ENCODE data around the gene IGFBP2. TPM values are rescaled to one million over a fixed set of nuclear protein-coding genes. Genes with fewer than 3 reads are reported as not detected.

The IGFBP2 gene
- total and polyA plus RNA-seq, 2 of the 13 experiments (the other 11 are each of a cell fraction or from before 2014, with no cell fraction given), result 2.0 to 5.8 TPM

- Histone ChIP-seq H3K4me3 (replicated peaks in 1 of 3; ENCODE audit: insufficient read depth in 1 of 3, low read depth in 2 of 3, low read length in 3 of 3) (no peak overlapping the region), H3K4me2 (ENCODE audit: low read depth, low read length) (peak overlapping the region; percentile 16; the same call in 1 of the 2 replicates), H3K36me3 (replicated peaks in 1 of 2; ENCODE audit: control insufficient read depth in 1 of 2, insufficient read depth in 2 of 2, low read length in 2 of 2) (no peaks in the 10 kb centered on the region), H3K27me3 (ENCODE audit: control insufficient read depth in 1 of 2, insufficient read depth in 2 of 2, low read length in 2 of 2) (peaks cover 30 to 80% of the 10 kb centered on the region in 2 experiments), H3K9me3 (ENCODE audit: low read length) (no peaks in the 10 kb centered on the region), H2AFZ (ENCODE audit: low read length) (no peak overlapping the region), H3K4me1 (ENCODE audit: insufficient read depth, low read length) (no peaks in the 10 kb centered on the region), H3K9ac (ENCODE audit: insufficient read depth, low read depth, low read length) (no peak overlapping the region), H3K27ac (ENCODE audit: extremely low read length, insufficient read depth, low read length) (no peak overlapping the region), H3K79me2 (ENCODE audit: insufficient read depth, low read length) (no peaks in the 10 kb centered on the region), H4K20me1 (ENCODE audit: insufficient read depth, low read length) (no peaks in the 10 kb centered on the region)
- DNase-seq (ENCODE audit: low spot score), result no peak
- 0 out of 2 replicates have a peak, but pooled peaks have one; percentile 44 for TF ChIP-seq CBX2 (IDR thresholded peaks at IDR 0.05; ENCODE audit: low read depth, low read length)
- no peak for TF ChIP-seq CBX2 (CRISPR knock-in tag; IDR thresholded peaks at IDR 0.05; ENCODE audit: low read depth)
- peak; percentile 97 for TF ChIP-seq EZH2 (conservative IDR thresholded peaks at IDR 0.05; ENCODE audit: low read depth, low read length)
- no peak for TF ChIP-seq ZNF33A (CRISPR knock-in tag; IDR thresholded peaks at IDR 0.05; ENCODE audit: borderline replicate concordance)
- in situ Hi-C loops (cut with HindIII; ENCODE audit: extremely low pct_ligation_motif_present, low pct_unique_long_range_greater_than_20kb) (loop anchor here (5.0 kb wide), 2 partner anchors 454 to 1019 kb away; no protein-coding TSS in a partner anchor), intact Hi-C loops (cut with micrococcal nuclease; ENCODE audit: unreplicated experiment) (loop anchor here (10.0 kb wide), 1 partner anchor 642 kb away; no protein-coding TSS in a partner anchor)
- BruUV-seq (replicated peaks), result no TSS peak
- ATAC-seq, result no peak
- CTCF ChIA-PET (ENCODE audit: low intra/inter-chr PET ratio, low total read pairs), result no interaction called here
- no peak for FAIRE-seq
- 14% methylated on average over 28 of the region's 28 CpGs for WGBS (ENCODE audit: low lambda C conversion rate)
- POLR2A ChIA-PET, result no interaction called here
Measured at GRCh38 chr2:216692636-216693413, 59.6 kb downstream of the IGFBP2 start.

- in situ Hi-C loops (cut with HindIII; ENCODE audit: extremely low pct_ligation_motif_present, low pct_unique_long_range_greater_than_20kb), result loop anchor here (5.0 kb wide), 2 partner anchors 454 to 1019 kb away; no protein-coding TSS in a partner anchor
Measured at GRCh38 chr2:216693414-216694080, 60.3 kb downstream of the IGFBP2 start.

More at GRCh38 chr2:216693414-216694080, 60.3 kb downstream of the IGFBP2 start:
- no peak overlapping the region for H3K4me3 ChIP-seq (replicated peaks in 1 of 3; ENCODE audit: insufficient read depth in 1 of 3, low read depth in 2 of 3, low read length in 3 of 3)
- no peak for DNase-seq (ENCODE audit: low spot score)
- FAIRE-seq, result no peak
- no peak overlapping the region for H2AFZ ChIP-seq (ENCODE audit: low read length)
- WGBS (ENCODE audit: low lambda C conversion rate), result 17% methylated on average over 15 of the region's 15 CpGs
- ATAC-seq, result no peak
- no peak overlapping the region for H3K9ac ChIP-seq (ENCODE audit: insufficient read depth, low read depth, low read length)
- POLR2A ChIA-PET, result no interaction called here
- no peaks in the 10 kb centered on the region for H3K79me2 ChIP-seq (ENCODE audit: insufficient read depth, low read length)
- H3K36me3 ChIP-seq (replicated peaks in 1 of 2; ENCODE audit: control insufficient read depth in 1 of 2, insufficient read depth in 2 of 2, low read length in 2 of 2), result no peaks in the 10 kb centered on the region
- H3K4me1 ChIP-seq (ENCODE audit: insufficient read depth, low read length), result no peaks in the 10 kb centered on the region
- intact Hi-C loops (cut with micrococcal nuclease; ENCODE audit: unreplicated experiment), result loop anchor here (10.0 kb wide), 1 partner anchor 641 kb away; no protein-coding TSS in a partner anchor
- CTCF ChIA-PET (ENCODE audit: low intra/inter-chr PET ratio, low total read pairs), result no interaction called here
- no peaks in the 10 kb centered on the region for H3K9me3 ChIP-seq (ENCODE audit: low read length)
- H4K20me1 ChIP-seq (ENCODE audit: insufficient read depth, low read length), result no peaks in the 10 kb centered on the region
- TF ChIP-seq TCF7L2 (IDR thresholded peaks at IDR 0.05; ENCODE audit: low read depth, low read length), result no peak
- no peak for TF ChIP-seq ZNF703 (CRISPR knock-in tag; IDR thresholded peaks at IDR 0.05; ENCODE audit: borderline replicate concordance)
- no peak for TF ChIP-seq ZNF30 (CRISPR knock-in tag; IDR thresholded peaks at IDR 0.05)
- TF ChIP-seq ZNF317 (CRISPR knock-in tag; IDR thresholded peaks at IDR 0.05), result no peak
- no peak for TF ChIP-seq ZNF430 (CRISPR knock-in tag; IDR thresholded peaks at IDR 0.05)
- no TSS peak for BruUV-seq (replicated peaks)
- no peak overlapping the region for H3K4me2 ChIP-seq (ENCODE audit: low read depth, low read length)
- no peak overlapping the region for H3K27ac ChIP-seq (ENCODE audit: extremely low read length, insufficient read depth, low read length)
- H3K27me3 ChIP-seq (ENCODE audit: control insufficient read depth in 1 of 2, insufficient read depth in 2 of 2, low read length in 2 of 2), result peaks cover 30 to 85% of the 10 kb centered on the region in 2 experiments
